Measurements from ENCODE around the gene SGSM2.

DNA sequence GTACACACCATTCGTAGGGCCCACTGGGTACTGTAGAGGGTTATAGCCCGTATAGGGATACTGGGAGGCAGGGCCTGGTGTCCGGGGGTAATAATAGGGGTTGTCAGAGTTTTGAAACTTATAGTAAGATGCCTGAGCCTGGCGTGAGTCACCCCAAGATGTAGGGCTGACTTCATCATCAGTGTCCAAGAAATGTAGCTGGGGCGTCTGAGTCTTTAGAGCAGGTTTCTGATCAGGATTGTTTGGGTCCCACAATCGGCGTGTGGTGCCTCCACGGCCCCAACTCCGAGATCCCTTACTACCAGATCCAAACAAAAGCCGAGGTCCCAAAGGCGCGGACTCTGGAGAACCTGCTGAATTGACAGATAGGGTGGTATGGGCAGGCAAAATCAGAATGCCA lies 38.2 kb upstream of the SGSM2 start:
- TF ChIP-seq, protein P1, sequence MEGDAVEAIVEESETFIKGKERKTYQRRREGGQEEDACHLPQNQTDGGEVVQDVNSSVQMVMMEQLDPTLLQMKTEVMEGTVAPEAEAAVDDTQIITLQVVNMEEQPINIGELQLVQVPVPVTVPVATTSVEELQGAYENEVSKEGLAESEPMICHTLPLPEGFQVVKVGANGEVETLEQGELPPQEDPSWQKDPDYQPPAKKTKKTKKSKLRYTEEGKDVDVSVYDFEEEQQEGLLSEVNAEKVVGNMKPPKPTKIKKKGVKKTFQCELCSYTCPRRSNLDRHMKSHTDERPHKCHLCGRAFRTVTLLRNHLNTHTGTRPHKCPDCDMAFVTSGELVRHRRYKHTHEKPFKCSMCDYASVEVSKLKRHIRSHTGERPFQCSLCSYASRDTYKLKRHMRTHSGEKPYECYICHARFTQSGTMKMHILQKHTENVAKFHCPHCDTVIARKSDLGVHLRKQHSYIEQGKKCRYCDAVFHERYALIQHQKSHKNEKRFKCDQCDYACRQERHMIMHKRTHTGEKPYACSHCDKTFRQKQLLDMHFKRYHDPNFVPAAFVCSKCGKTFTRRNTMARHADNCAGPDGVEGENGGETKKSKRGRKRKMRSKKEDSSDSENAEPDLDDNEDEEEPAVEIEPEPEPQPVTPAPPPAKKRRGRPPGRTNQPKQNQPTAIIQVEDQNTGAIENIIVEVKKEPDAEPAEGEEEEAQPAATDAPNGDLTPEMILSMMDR (IDR thresholded peaks at IDR 0.05; ENCODE audit: low read length): no peak
- no peak for TF ChIP-seq EZH2 (optimal IDR thresholded peaks at IDR 0.05; ENCODE audit: low read depth, low read length)
